Mesenchymal stem cell (in vitro differentiated cells and primary cell): ENCODE results near the gene NCOA1.

Experiments used
- DNase-seq: peaks from one replicate; pipeline ENCODE4 v3.0.0-alpha.2; 2013
- H2AFZ ChIP-seq: one replicate; pipeline ENCODE4 v1.6.1; 2013; ENCODE audit warnings: low read depth, mild to moderate bottlenecking, control low read depth, inconsistent platforms, low read length, moderate library complexity
- H2AK5ac ChIP-seq: 2 replicates; pipeline ENCODE4 v1.6.1; 2013; ENCODE audit warnings: low read length, moderate library complexity, mild to moderate bottlenecking, inconsistent platforms; ENCODE audit not compliant: severe bottlenecking
- H2BK120ac ChIP-seq: one replicate; pipeline ENCODE4 v1.6.1; 2013; ENCODE audit warnings: low read depth, mild to moderate bottlenecking, inconsistent platforms, low read length, moderate library complexity
- H2BK12ac ChIP-seq, 2 experiments: one replicate each; pipeline ENCODE4 v1.6.1; 2013; ENCODE audit warnings: inconsistent platforms in 2 of 2, low read length in 2 of 2, mild to moderate bottlenecking in 2 of 2, moderate library complexity in 2 of 2, control low read depth in 1 of 2
- H2BK15ac ChIP-seq: one replicate; pipeline ENCODE4 v1.6.1; 2013; ENCODE audit warnings: mild to moderate bottlenecking, low read depth, inconsistent platforms; ENCODE audit not compliant: poor library complexity, severe bottlenecking
- H2BK5ac ChIP-seq: 2 replicates; pipeline ENCODE4 v1.6.1; 2013; ENCODE audit warnings: low read depth, mild to moderate bottlenecking, low read length, control low read depth, inconsistent platforms; ENCODE audit not compliant: poor library complexity, severe bottlenecking
- H3K14ac ChIP-seq, 2 experiments: one replicate each; pipeline ENCODE4 v1.6.1; 2013; ENCODE audit warnings: inconsistent platforms in 2 of 2, low read length in 2 of 2, control low read depth in 1 of 2, mild to moderate bottlenecking in 1 of 2, moderate library complexity in 1 of 2
- H3K18ac ChIP-seq, 2 experiments: one replicate each; pipeline ENCODE4 v1.6.1; 2013; ENCODE audit warnings: inconsistent platforms in 2 of 2, low read length in 2 of 2, control low read depth in 1 of 2, low read depth in 1 of 2, mild to moderate bottlenecking in 1 of 2
- H3K23ac ChIP-seq, 2 experiments: one replicate each; pipeline ENCODE4 v1.6.1; 2013; ENCODE audit warnings: inconsistent platforms in 2 of 2, low read length in 2 of 2, mild to moderate bottlenecking in 2 of 2, moderate library complexity in 2 of 2, control low read depth in 1 of 2
- H3K27ac ChIP-seq: 2 replicates; pipeline ENCODE4 v1.5.1; 2013; ENCODE audit warnings: mild to moderate bottlenecking, moderate library complexity, low read length, control low read depth, inconsistent platforms; ENCODE audit not compliant: poor library complexity, severe bottlenecking
- H3K27me3 ChIP-seq, 2 experiments: 2 replicates each; pipeline versions ENCODE4 v1.6.1 to v1.7.0; 2013; ENCODE audit warnings: low read length in 2 of 2, mild to moderate bottlenecking in 2 of 2, moderate library complexity in 2 of 2, control low read depth in 1 of 2, inconsistent platforms in 1 of 2; ENCODE audit not compliant: control insufficient read depth in 1 of 2, insufficient read depth in 1 of 2
- H3K36me3 ChIP-seq, 2 experiments: 2 replicates each; pipeline versions ENCODE4 v1.6.1 to v1.7.0; 2013; ENCODE audit warnings: low read length in 2 of 2, control low read depth in 1 of 2, inconsistent platforms in 1 of 2, low read depth in 1 of 2, mild to moderate bottlenecking in 1 of 2; ENCODE audit not compliant: insufficient read depth in 2 of 2, control insufficient read depth in 1 of 2
- H3K4ac ChIP-seq, 2 experiments: one replicate each; pipeline ENCODE4 v1.6.1; 2013; ENCODE audit warnings: inconsistent platforms in 2 of 2, low read length in 2 of 2, mild to moderate bottlenecking in 2 of 2, moderate library complexity in 2 of 2, control low read depth in 1 of 2, low read depth in 1 of 2
- H3K4me1 ChIP-seq: 2 replicates; pipeline ENCODE4 v1.6.1; 2013; ENCODE audit warnings: low read depth, low read length, control low read depth; ENCODE audit not compliant: control insufficient read depth, insufficient read depth
- H3K4me2 ChIP-seq: 2 replicates; pipeline ENCODE4 v1.6.1; 2013; ENCODE audit warnings: low read length, mild to moderate bottlenecking, inconsistent platforms; ENCODE audit not compliant: poor library complexity, severe bottlenecking
- H3K4me3 ChIP-seq, 2 experiments: 2 replicates each; pipeline versions ENCODE4 v1.5.1 to v1.7.0; 2013; ENCODE audit warnings: low read length in 2 of 2, mild to moderate bottlenecking in 2 of 2, control low read depth in 1 of 2, low read depth in 1 of 2; ENCODE audit not compliant: insufficient read depth in 1 of 2
- H3K79me1 ChIP-seq: replicated peaks from 2 replicates; pipeline ENCODE4 v1.6.1; 2013; ENCODE audit warnings: mild to moderate bottlenecking, control low read depth, low read length, inconsistent platforms; ENCODE audit not compliant: poor library complexity, severe bottlenecking
- H3K9ac ChIP-seq: 2 replicates; pipeline ENCODE4 v1.7.0; 2013; ENCODE audit warnings: mild to moderate bottlenecking, low read length, moderate library complexity
- H3K9me3 ChIP-seq: 2 replicates; pipeline ENCODE4 v1.7.0; 2013; ENCODE audit warnings: mild to moderate bottlenecking, low read length; ENCODE audit not compliant: control insufficient read depth
- H4K8ac ChIP-seq: one replicate; pipeline ENCODE4 v1.6.1; 2013; ENCODE audit warnings: inconsistent platforms, mild to moderate bottlenecking, low read length, moderate library complexity
- H4K91ac ChIP-seq: one replicate; pipeline ENCODE4 v1.6.1; 2013; ENCODE audit warnings: mild to moderate bottlenecking, low read length, inconsistent platforms
- WGBS: methylation state at CpG from one replicate; pipeline ENCODE4 v1.1.7; 2013; ENCODE audit warnings: mixed read lengths; 5-methylcytosine and 5-hydroxymethylcytosine counted together

NCOA1 gene

GRCh38 chr2:24768013-24768412 is 277.0 kb downstream of the NCOA1 start:
- Histone ChIP-seq H3K79me1 (no peaks in the 10 kb centered on the region), H2BK15ac (no peak overlapping the region), H3K36me3 (peaks cover 15 to 24% of the 10 kb centered on the region in 2 experiments), H2BK5ac (no peak overlapping the region), H3K4me1 (no peaks in the 10 kb centered on the region), H3K4me2 (no peak overlapping the region), H2AK5ac (no peak overlapping the region), H3K23ac (no peak overlapping the region), H3K4me3 (no peak overlapping the region), H3K27ac (no peak overlapping the region), H4K91ac (no peak overlapping the region), H3K4ac (no peak overlapping the region), H2BK120ac (no peak overlapping the region), H3K9me3 (no peaks in the 10 kb centered on the region), H3K14ac (no peak overlapping the region), H3K9ac (no peak overlapping the region), H3K18ac (no peak overlapping the region), H2BK12ac (no peak overlapping the region), H4K8ac (no peak overlapping the region), H3K27me3 (no peaks in the 10 kb centered on the region), H2AFZ (no peak overlapping the region)
- no peak for DNase-seq
- WGBS = 100% methylated on average over 4 of the region's 5 CpGs

GRCh38 chr2:24768601-24769000 is 277.5 kb downstream of the NCOA1 start:
- Histone ChIP-seq H3K18ac (no peak overlapping the region), H2AFZ (no peak overlapping the region), H3K79me1 (no peaks in the 10 kb centered on the region), H3K27ac (no peak overlapping the region), H3K9ac (no peak overlapping the region), H2AK5ac (no peak overlapping the region), H3K4me3 (no peak overlapping the region), H2BK12ac (no peak overlapping the region), H3K4me1 (no peaks in the 10 kb centered on the region), H4K91ac (no peak overlapping the region), H2BK5ac (no peak overlapping the region), H3K23ac (no peak overlapping the region), H3K4me2 (no peak overlapping the region), H3K36me3 (peaks cover 14 to 24% of the 10 kb centered on the region in 2 experiments), H2BK120ac (no peak overlapping the region), H3K4ac (no peak overlapping the region), H3K9me3 (no peaks in the 10 kb centered on the region), H2BK15ac (no peak overlapping the region), H3K14ac (no peak overlapping the region), H3K27me3 (no peaks in the 10 kb centered on the region), H4K8ac (no peak overlapping the region)
- 96% methylated on average over 7 of the region's 7 CpGs for WGBS
- DNase-seq = no peak

- no peak overlapping the region for H3K4me3 ChIP-seq
- H2BK12ac ChIP-seq = no peak overlapping the region
- H3K79me1 ChIP-seq = no peaks in the 10 kb centered on the region
- H2BK5ac ChIP-seq = no peak overlapping the region
- H3K4me1 ChIP-seq = no peaks in the 10 kb centered on the region
- H3K9me3 ChIP-seq = no peaks in the 10 kb centered on the region
- H3K23ac ChIP-seq = no peak overlapping the region
- 74% methylated on average over 5 of the region's 5 CpGs for WGBS
- H3K18ac ChIP-seq = no peak overlapping the region
- peaks cover 10 to 12% of the 10 kb centered on the region in 2 experiments for H3K36me3 ChIP-seq
- no peak overlapping the region for H3K4me2 ChIP-seq
- no peak overlapping the region for H3K4ac ChIP-seq
- H2BK15ac ChIP-seq = no peak overlapping the region
- no peak overlapping the region for H3K9ac ChIP-seq
- H2AFZ ChIP-seq = no peak overlapping the region
- no peaks in the 10 kb centered on the region for H3K27me3 ChIP-seq
- no peak overlapping the region for H4K8ac ChIP-seq
- H2AK5ac ChIP-seq = no peak overlapping the region
- no peak overlapping the region for H3K27ac ChIP-seq
- H3K14ac ChIP-seq = no peak overlapping the region
- no peak for DNase-seq
- no peak overlapping the region for H4K91ac ChIP-seq
- no peak overlapping the region for H2BK120ac ChIP-seq
Measured at GRCh38 chr2:24771061-24771460, 280.0 kb downstream of the NCOA1 start.

GRCh38 chr2:24771764-24772586 is 280.9 kb downstream of the NCOA1 start:
- H2BK5ac ChIP-seq = no peak overlapping the region
- H3K4me1 ChIP-seq = no peaks in the 10 kb centered on the region
- H2BK12ac ChIP-seq = no peak overlapping the region
- H2AFZ ChIP-seq = no peak overlapping the region
- no peak overlapping the region for H4K8ac ChIP-seq
- no peak overlapping the region for H3K14ac ChIP-seq
- no peak overlapping the region for H3K4me2 ChIP-seq
- no peak overlapping the region for H3K9ac ChIP-seq
- no peak overlapping the region for H4K91ac ChIP-seq
- H3K79me1 ChIP-seq = no peaks in the 10 kb centered on the region
- H2AK5ac ChIP-seq = no peak overlapping the region
- H3K36me3 ChIP-seq = peaks cover 10 to 12% of the 10 kb centered on the region in 2 experiments
- H3K18ac ChIP-seq = no peak overlapping the region
- no peaks in the 10 kb centered on the region for H3K27me3 ChIP-seq
- H3K4me3 ChIP-seq = no peak overlapping the region
- no peak overlapping the region for H3K23ac ChIP-seq
- no peak for DNase-seq
- 89% methylated on average over 5 of the region's 5 CpGs for WGBS
- H3K9me3 ChIP-seq = no peaks in the 10 kb centered on the region
- no peak overlapping the region for H2BK120ac ChIP-seq
- no peak overlapping the region for H3K27ac ChIP-seq
- H2BK15ac ChIP-seq = no peak overlapping the region
- no peak overlapping the region for H3K4ac ChIP-seq
